Measurements from ENCODE around the gene PEX14.

PEX14 gene

GRCh38 chr1:10553118-10553517 lies 78.4 kb downstream of the PEX14 start:
- no peak for DNase-seq

GRCh38 chr1:10555635-10556429 lies 81.1 kb downstream of the PEX14 start:
- DNase-seq = no peak

- no peak for DNase-seq
Observed at GRCh38 chr1:10556430-10557005, 81.8 kb downstream of the PEX14 start.

- DNase-seq = no peak
Observed at GRCh38 chr1:10557714-10558113, 83.0 kb downstream of the PEX14 start.

- no peak for DNase-seq
Observed at GRCh38 chr1:10559386-10559785, 84.6 kb downstream of the PEX14 start.

- DNase-seq = no peak
Observed at GRCh38 chr1:10561497-10561896, 86.7 kb downstream of the PEX14 start.

- no peak for DNase-seq
Observed at GRCh38 chr1:10561955-10562354, 87.2 kb downstream of the PEX14 start.

- no peak for DNase-seq
Observed at GRCh38 chr1:10564063-10564462, 89.3 kb downstream of the PEX14 start.

GRCh38 chr1:10569531-10569930 lies 94.8 kb downstream of the PEX14 start:
- no peak for DNase-seq

GRCh38 chr1:10575616-10576015 lies 100.9 kb downstream of the PEX14 start:
- DNase-seq = no peak

GRCh38 chr1:10578070-10578469 lies 103.3 kb downstream of the PEX14 start:
- no peak for DNase-seq

- no peak for DNase-seq
Observed at GRCh38 chr1:10583641-10584040, 108.9 kb downstream of the PEX14 start.

- no peak for DNase-seq
Observed at GRCh38 chr1:10585242-10585641, 110.5 kb downstream of the PEX14 start.

- no peak for DNase-seq
Observed at GRCh38 chr1:10586125-10586524, 111.4 kb downstream of the PEX14 start.

GRCh38 chr1:10588640-10589039 lies 113.9 kb downstream of the PEX14 start:
- DNase-seq = no peak

GRCh38 chr1:10589074-10589473 lies 114.3 kb downstream of the PEX14 start:
- no peak for DNase-seq

- DNase-seq = no peak
Observed at GRCh38 chr1:10591010-10591409, 116.3 kb downstream of the PEX14 start.

GRCh38 chr1:10592373-10592772 lies 117.6 kb downstream of the PEX14 start:
- no peak for DNase-seq

GRCh38 chr1:10593750-10594149 lies 119.0 kb downstream of the PEX14 start:
- no peak for DNase-seq

- no peak for DNase-seq
Observed at GRCh38 chr1:10594595-10595223, 120.0 kb downstream of the PEX14 start.

- DNase-seq = no peak
Observed at GRCh38 chr1:10596780-10597179, 122.0 kb downstream of the PEX14 start.

- DNase-seq = no peak
Observed at GRCh38 chr1:10597492-10598388, 123.0 kb downstream of the PEX14 start.

- no peak for DNase-seq
Observed at GRCh38 chr1:10598389-10598702, 123.6 kb downstream of the PEX14 start.

Data from GOT3 (cell line).